Stimulated activated CD4-positive, alpha-beta T cell treated with anti-CD3 and anti-CD28 coated beads, Interleukin-15, amount 100 ng/mL, for 24 hours (primary cell): ENCODE data around the gene CNTNAP5.

Source experiments
- DNase-seq: peaks from one replicate; pipeline ENCODE4 v3.0.0-alpha.2; 2020

The CNTNAP5 gene

DNA sequence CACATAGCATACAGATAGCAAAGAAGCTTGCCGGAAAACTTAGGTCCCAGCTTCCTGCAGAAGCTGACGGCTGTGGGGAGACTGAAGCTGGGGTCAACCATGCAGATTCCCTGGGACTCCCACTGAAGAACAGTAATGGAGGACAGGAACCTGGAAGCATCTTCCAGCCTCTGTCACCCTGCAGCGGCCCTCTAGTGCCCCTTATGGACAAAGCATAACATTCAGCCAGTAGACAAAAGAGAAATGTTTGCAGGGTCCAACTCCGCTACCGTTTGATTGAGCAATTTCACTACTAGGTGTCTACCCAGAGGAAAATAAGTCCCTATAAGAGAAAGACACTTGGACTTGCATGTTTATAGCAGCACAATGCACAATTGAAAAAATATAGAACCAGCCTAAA is 460.6 kb downstream of the CNTNAP5 start:
- no peak for DNase-seq

DNA sequence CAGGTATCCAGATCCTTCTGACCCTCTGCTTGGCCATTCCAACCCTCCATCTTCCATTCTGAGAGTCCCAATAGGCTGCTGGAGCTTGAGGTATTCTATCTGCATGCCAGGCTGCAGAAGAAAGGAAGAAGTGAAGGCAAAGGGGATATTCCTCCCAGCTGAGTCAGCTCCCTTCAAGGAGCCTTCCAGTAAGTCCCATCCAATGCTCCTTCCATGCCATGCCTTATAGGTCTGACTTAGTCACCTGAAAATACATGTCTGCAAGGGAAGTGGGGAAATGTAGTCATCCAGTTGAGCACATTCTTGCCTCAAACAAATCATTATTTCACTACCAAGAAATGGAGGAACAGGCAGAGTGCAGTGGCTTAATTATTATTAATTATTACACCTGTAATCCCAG is 464.6 kb downstream of the CNTNAP5 start:
- no peak for DNase-seq

DNA sequence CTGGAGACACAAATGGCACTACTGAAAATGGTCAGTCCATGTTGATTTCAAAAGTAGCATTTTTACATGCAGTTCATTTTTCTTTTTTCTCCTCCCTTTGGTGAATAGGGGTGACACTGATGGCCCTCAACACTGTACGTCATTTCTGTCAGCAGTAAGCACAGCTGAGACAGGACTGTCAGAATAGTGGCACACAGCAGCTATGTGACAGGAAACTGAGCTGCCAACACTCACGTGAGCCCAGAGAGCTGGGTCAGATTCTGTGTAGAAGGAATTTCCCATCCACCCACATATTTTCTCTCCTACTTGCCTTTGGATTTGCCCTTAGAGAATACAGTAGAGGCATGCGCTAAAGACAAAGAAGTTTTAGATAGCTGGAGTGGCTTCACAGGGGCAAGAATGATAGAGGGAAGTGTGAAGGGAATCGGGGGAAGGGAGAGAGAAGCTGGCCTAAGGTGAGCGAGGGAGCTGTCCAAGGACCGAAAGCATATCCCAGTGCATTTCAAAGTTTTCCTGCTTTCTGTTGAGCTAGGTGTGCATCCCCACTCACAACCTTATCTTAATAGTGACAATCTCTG is 476.6 kb downstream of the CNTNAP5 start:
- no peak for DNase-seq

DNA sequence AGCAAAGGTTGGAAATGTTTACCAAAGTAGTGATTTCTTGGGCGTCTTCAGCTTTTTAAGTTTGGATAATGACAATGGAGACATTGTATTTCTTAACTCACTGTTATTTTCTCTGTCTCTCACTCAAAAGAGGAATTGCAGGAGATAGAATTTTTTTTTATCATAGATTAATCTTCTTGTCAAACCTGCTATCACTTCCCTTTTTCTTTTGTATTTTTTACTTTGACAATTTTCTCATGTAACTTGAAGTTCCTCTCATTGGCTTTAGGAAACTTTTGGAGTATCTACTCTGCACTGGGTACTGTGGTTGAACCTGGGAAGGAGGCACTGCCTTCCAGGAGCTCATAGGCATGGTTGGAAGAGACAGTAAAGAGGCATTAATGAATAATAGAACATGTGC is 489.1 kb downstream of the CNTNAP5 start:
- no peak for DNase-seq

DNA sequence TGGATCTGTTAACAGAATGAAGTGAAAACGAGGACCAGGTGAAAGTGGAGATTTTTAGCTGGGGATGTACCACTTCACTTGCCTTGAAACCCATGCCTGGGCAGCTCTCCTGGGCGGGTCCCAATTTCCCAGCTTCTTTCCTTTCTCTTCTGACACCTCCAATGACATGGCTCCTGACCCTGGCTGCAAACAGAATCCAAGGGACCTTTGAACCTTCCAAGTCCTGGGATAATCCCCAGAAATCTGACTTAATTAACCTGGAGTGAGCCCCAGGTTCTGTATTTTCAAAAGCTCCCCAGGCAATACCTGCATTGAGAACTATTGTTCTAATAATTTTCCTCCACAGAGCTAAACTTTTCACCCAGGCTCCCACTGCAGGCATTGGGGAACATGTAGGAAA is 495.9 kb downstream of the CNTNAP5 start:
- no peak for DNase-seq

DNA sequence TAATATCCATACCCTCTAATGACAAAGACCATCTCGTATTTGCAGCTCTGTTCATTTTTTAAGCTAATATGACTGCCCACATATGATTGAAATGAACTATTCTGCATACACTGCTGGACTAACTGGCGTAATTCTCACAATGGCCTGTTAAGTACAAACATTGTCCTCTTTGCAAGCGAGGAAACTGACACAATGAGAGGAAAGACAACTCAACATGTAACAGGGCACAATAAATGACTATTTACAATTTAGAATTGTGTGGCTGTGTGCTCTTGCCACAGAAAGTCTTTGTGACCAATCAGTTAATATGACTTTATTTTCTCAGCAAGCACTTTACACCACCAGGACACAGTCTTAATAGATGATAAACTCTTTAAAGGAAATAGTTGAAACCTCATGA is 498.0 kb downstream of the CNTNAP5 start:
- DNase-seq = no peak

DNA sequence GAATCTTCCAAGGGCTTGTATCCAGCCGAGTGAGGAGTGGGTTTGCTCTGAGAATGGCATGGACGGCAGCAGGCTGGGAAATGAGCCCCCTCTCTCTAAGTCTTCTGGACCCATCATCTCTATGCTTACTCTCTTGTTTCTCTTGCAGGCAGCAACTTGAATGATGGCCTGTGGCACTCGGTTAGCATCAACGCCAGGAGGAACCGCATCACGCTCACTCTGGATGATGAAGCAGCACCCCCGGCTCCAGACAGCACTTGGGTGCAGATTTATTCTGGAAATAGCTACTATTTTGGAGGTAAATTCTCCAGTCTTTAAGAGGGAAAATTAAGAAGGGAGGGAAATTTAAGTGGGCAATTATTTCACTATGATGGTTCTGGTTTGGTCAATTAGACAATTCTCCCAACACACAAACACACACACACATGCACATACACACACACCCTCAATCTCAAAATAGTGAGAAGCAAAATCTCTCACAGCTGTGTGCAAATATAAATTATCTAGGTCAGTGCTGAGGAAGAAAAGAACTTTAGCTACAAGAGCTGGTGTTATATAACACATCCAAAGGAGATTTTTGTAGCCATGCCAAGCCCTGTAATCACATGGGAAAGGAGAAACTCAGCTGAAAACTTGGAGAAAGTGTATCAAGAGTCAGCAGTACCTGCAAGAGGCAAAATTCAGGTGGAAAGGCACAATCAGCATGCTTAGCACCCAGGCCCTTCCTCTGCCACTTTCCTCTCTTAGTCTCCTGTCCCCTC is 499.2 kb downstream of the CNTNAP5 start:
- DNase-seq = no peak

DNA sequence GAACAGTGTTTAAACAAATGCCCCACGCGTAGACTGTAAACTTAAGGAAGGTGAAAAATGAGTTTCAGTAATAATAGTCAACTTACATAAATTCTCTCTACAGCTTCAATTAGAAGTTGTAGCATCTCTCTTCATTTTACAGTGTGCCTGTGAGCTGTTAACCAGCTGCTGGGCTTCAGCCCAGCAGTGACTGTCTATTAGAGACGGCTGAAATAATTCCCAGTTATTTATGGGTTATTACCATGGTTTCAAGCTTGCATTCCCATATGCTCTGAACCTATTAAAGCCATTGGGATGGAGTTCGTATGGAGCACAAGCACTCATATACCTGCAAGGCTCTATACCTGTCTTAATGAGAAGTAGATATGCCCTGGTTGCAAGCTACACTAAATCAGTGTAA is 501.1 kb downstream of the CNTNAP5 start:
- no peak for DNase-seq

DNA sequence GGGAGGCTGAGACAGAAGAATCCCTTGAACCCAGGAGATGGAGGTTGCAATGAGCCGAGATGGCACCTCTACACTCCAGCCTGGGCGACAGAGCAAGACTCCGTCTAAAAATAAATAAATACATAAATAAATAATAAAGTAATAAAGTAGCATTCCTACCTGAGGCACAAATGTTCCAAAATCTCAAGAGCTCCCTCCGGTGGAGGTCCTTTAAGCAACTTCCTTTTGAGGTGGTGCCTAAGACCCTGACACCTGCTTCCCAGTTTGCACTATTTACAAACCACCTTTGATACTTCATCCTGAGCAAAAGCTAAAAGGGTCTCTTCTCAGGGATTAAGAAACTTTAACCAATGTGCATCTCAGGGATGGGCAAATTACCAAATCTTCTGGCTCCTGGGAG is 505.1 kb downstream of the CNTNAP5 start:
- DNase-seq = no peak

DNA sequence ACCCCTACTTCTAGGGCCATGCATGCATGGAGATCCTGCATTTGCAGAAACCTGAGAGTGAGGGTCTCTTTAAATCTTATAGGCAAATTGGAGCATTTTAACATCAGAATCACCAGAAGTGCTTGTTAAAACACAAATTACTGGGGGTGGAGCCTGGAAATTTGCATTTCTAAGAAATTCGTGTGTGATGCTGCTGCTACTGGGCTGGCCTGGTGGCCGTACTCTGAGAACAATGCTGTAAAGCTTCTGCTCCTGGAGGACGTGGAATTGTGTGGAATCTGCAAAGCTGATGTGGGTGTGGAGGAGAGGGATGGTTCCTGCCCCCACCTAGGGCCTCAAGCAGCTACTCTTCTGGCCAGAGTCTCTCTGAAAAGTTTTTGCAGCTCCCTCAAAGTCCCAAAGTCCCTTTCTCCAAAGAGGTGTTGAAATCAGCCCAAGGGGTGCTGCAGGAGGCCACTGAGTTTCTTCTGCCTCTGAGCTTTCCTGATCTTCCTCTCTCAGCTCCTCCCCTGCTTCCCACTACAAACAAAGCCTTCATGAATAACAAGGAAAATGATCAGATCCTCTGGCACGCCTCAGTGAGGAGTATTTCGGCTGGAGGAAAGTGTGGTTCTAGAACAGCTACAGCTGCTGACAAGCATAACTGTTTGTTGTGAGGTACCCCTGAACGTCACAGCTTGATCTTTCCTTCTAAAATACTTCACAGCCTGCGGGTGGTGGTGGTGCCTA is 508.3 kb downstream of the CNTNAP5 start:
- no peak for DNase-seq

DNA sequence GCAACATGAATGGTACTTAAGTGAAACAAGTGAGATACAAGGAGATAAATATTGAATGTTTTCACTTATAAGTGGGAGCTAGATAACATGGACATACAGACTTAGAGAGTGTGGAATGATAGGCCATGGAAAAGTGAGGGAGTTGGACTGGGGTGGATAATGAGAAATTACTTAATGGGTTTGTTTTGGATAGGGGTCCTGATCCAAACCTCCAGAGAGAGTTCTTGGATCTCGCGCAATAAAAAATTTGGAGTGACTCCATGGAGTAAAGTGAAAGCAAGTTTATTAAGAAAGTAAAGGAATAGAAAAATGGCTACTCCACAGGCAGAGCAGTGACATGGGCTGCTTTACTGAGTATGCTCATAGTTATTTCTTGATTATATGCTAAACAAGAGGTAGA is 508.9 kb downstream of the CNTNAP5 start:
- no peak for DNase-seq

DNA sequence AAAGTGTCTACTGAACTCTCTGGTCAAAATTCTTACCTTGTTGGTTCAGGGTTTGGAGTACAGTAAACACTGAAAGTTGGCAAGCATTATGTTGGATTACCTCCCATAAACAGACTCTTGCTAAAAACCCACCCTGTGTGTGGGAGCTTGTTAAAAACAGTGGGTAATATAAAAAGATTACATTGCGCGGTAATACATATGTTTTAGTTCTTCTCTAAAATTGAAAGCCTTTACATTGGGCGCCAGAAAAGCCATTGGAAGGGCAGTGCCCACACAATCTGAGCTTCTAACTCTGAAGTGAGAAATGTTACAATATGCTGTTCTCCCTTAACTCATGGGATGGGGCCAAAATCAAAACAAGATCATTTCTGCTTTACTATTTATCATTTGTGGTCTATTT is 510.7 kb downstream of the CNTNAP5 start:
- DNase-seq = no peak

DNA sequence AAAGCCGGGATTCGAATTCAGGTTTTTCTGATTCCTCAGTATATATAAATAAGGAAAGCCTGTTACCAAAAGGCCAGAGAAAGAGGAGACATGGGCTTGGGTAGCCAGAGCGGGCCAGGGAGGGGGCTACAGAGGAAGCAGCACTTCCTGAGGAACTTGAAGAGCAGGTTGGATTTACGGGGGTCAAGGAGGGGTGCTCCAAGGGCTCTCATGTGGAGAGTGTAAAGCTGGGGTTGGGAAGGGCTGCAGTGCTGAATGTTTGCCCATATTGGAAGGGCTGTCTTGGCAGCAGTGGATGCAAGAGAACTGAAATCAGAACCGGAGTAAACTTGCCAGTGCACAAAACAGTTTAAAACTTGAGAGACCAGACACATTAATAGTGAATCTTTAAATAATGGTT is 511.5 kb downstream of the CNTNAP5 start:
- no peak for DNase-seq

DNA sequence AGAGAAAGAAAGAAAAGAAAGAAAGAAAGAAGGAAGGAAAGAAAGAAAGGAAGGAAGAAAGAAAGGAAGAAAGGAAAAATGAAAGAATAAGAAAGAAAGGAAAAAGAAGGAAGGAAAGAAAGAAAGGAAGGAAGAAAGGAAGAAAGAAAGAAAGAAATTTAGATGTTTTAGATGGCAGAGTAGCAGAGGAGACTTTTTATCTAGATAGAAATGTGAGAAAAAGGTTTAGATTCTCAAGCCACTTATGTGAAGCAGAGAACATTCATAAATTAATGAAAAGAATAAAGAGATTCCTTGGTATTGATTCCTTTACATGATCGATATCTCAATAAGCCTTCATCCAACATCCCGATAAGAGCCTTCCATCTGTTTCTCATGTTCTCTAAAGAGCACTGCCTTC is 513.5 kb downstream of the CNTNAP5 start:
- no peak for DNase-seq

DNA sequence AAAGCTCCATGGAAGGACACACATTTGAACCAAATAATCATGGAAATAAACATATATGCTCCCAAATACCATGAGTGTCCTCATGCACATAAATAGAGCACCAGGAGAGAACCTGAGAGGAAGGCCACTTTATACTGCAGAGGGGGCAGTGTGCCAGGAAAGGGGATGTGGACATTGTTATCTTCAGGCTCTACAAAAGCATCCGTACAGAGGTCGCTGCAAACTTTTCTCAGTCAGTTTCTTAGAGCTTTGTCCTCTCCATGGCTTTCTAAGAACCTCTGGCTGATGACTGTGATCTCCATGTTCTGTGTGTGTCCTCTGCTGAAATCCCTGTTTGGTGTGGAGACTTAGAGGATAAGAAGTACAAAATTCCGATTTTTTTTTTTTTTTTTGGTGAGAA is 515.7 kb downstream of the CNTNAP5 start:
- DNase-seq = no peak

DNA sequence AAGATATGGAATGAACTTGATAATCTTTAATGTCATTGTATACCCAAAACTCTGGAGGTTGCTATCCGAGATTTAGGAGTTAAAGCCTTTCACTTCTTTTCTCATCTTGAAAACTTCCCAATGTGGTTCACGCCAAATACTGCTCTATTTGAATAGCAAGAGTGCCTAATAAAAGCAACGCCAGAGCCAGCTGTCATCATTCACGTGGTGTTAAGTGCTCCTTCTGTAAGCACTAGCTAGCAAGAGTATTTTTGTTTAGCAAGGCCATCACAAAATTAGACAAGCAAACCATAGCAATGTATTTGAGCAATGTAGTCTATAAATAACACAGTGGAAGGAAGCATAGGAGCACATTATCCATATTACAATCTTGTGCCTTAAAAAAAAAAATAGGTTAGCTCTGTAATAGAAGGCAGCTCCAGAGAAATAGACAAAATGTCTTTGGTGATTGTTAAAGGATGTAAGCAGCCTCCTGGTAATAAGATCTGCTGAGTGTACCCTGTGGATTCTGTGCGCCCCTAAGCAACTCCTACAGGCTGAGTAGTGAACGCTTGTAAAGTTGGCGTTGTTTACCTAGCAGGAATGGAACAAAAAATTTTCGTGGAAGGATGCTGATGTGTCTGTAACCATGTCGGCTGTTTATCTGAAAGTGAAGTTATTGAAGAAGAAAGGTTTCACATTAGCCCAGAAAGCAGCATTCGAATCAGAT is 518.0 kb downstream of the CNTNAP5 start:
- DNase-seq = no peak

DNA sequence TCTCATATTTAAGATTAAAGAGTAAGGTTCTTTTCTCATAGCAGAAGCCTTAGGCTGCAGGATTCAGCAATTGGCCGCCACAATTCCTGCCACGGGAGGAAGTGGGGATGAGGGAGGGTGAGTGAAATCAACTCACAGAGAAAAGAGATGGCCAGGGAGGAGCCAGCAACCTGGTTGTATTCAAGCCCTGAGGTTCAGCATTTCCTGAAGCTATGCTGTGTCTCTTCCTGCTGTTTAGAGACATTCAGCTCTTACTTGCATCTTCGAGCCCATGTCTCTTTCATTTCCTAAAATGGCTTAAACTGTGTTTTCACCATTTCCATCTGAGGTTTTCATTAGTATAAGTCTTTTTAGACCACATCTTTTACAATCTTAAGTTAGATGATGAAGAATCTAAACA is 522.6 kb downstream of the CNTNAP5 start:
- no peak for DNase-seq

DNA sequence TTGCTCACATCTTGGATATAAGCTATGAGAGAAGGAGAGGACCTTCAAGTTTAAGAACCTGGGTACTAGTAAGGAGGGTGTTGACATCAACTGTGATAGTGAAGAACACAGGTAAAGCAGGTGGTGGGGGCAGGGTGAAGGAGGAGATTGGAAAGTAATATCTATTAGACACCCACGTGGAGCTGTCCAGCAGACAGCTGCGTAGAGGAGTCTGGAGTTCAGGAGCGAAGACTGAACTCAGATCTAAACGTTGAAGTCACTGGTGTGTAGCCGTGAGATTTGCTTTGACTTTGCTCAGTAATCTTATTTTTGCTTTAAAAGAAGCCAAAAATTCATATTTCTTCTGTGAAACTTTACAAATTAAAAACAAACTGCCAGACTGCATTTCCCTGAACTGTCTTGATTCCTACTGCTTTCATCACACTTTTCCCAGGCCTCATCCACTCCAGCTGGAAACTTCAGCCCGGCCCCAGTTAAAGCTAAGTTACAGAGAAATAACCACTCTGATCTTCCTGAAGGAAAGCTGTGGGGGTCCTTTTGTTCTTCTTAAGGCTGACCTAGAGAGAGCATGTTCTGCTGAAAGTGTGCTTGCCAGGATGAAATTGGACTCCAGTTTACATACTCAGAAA is 533.3 kb downstream of the CNTNAP5 start:
- no peak for DNase-seq

DNA sequence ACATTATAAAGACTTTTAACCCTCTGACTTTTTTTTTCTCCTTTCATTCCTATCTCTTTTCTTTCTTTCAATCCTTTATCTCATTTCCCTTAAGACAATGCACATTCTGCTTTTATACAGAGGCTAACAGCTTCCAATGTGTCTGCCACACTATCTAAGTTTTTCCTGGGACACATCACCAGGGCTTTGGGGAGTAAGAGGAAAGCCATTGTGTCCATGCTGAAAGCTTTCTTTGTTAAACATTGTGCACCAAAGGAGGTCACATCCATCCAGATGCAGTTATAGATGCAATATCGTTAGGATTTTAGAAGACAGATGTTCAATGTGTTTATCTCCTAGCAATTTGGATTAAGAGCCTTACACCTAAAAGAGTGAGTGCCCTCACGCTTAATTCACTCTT is 534.1 kb downstream of the CNTNAP5 start:
- DNase-seq = no peak

DNA sequence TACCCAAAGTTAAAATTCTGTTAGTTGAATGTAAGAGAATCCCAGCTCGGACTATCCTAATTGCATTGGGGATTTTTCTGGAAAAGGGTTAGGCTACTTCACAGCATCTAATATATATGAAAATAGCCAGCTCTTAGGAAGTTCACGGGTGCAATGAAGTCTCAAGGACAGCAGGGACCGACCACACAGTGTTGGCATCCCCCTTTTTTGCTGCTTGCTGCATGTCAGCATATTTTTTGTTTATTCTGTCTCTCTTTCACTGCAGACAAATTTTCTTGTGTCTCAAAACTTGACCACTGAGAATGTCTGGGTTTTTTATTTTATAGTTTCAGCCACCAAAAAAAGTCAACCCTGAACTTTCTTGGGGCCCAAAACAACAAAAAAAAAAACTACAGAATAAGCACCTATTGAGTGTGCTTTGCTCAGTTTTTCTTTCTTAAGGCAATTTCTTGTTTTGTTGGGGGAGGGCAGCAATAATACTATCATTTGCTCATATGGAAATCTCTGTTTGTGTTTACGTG is 535.6 kb downstream of the CNTNAP5 start:
- no peak for DNase-seq

DNA sequence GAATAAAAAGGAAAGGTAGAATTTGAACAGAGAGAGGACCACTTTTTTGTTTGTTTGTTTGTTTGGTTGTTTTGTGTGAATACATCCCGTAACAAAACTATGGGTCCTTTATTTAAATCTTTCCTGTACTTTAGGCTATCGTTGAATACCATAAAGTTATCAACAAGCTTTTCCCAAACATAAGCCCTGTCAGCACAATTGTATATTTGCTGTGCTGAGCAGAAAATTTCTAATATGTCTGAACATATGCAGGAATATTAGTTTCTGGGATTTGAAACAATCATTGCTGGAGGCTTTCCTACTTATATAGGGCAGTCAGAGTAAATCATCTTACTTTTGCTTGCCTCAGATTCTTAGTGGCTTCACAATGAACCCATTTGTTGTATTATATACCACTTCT is 536.4 kb downstream of the CNTNAP5 start:
- no peak for DNase-seq

DNA sequence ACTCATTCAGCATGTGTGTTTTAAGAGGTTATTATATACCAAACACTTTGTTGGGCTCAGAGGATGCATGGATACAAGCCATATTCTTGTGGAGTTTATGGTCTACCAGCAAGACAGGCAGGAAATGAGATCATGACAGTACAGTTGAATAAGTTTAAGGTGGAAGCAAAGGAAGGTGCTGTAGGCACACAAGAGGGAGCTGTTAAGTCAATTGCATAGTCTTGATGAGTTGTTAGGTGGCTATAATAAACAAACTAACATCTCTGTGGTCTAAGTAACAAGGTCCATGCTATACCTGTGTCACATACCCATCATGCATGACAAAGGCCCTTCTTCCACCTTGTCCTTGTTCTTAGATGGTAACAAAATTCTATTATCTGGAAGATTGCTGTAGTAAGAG is 538.3 kb downstream of the CNTNAP5 start:
- DNase-seq = no peak

DNA sequence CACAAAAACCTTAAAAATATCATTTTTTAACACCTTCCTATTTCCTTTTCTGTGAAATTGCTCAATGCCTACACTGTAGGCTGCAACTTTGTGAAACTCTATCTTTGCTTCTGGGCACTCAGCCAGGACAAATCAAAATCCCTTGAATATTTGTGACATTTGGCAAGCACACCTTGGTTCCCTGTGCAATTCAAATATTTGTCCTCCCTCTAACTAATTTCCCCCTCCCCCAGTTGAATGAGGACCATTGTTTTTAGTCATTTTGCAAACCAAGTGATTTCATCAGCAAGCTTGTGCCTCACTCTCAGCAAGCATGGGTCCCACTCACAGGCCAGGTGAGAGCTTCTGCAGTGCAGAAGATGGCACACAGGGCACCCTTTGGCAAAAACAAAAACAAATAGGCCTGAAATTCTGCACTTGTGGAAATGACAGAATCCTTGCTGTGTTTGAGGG is 541.5 kb downstream of the CNTNAP5 start:
- no peak for DNase-seq
